PC-9 (cell line): Measurements from ENCODE around the gene GRIN2D. TPM values are rescaled to one million over a fixed set of nuclear protein-coding genes. Genes with fewer than 3 reads are reported as not detected.

Experiments used
- BruUV-seq: library from RNA; stranded (reverse); fragments of 400-500 nt; replicated peaks from 2 replicates; lab custom pipeline; 2021; lab: Mats Ljungman, UMichigan
- CTCF ChIA-PET: fragments of 300-600 bp; sonication (Branson Sonifier 250); formaldehyde crosslinking; loops from one replicate; lab custom pipeline; 2022; ENCODE audit warnings: antibody characterized with exemption; lab: Charles Lee
- POLR2A ChIA-PET: fragments of 300-600 bp; sonication (Branson Sonifier 250); formaldehyde crosslinking; loops from one replicate; lab custom pipeline; 2022; ENCODE audit warnings: antibody characterized with exemption; ENCODE audit not compliant: unreplicated experiment; lab: Charles Lee
- DNase-seq, 2 experiments: peaks; one replicate each; pipeline versions ENCODE4 v3.0.0 to v3.0.0-alpha.2; 2015 to 2022; ENCODE audit warnings: mixed read lengths in 1 of 2
- H2AFZ ChIP-seq: fragments of 200-600 bp; sonication (generic); 2 replicates; pipeline ENCODE4 v1.8.1; 2017; ENCODE audit warnings: antibody characterized with exemption
- H3F3A ChIP-seq: fragments of 200-600 bp; sonication (generic); 2 replicates; pipeline ENCODE4 v1.8.1; 2017; ENCODE audit warnings: antibody characterized with exemption, mild to moderate bottlenecking, low read depth; ENCODE audit not compliant: insufficient read depth
- H3K27ac ChIP-seq: fragments of 200-600 bp; sonication (generic); 2 replicates; pipeline ENCODE4 v1.6.1; 2016; ENCODE audit warnings: mixed run types
- H3K27me3 ChIP-seq: fragments of 200-600 bp; sonication (generic); 2 replicates; pipeline ENCODE4 v1.6.1; 2016; ENCODE audit warnings: low read depth, mixed run types; ENCODE audit not compliant: insufficient read depth
- H3K36me3 ChIP-seq: fragments of 200-600 bp; sonication (generic); 2 replicates; pipeline ENCODE4 v1.6.1; 2016; ENCODE audit warnings: low read depth, mixed run types
- H3K4me1 ChIP-seq: fragments of 200-600 bp; sonication (generic); replicated peaks from 2 replicates; pipeline ENCODE4 v1.6.1; 2016; ENCODE audit warnings: mixed run types; ENCODE audit not compliant: insufficient read depth
- H3K4me2 ChIP-seq: fragments of 200-600 bp; sonication (generic); 2 replicates; pipeline ENCODE4 v1.6.1; 2017; ENCODE audit warnings: mixed run types
- H3K4me3 ChIP-seq: fragments of 200-600 bp; sonication (generic); 2 replicates; pipeline ENCODE4 v1.6.1; 2016; ENCODE audit warnings: mixed run types
- H3K79me2 ChIP-seq: fragments of 200-600 bp; sonication (generic); 2 replicates; pipeline ENCODE4 v1.6.1; 2017; ENCODE audit warnings: low read depth, mixed run types
- H3K9me2 ChIP-seq: fragments of 200-600 bp; sonication (generic); 2 replicates; pipeline ENCODE4 v1.8.1; 2017; ENCODE audit warnings: mild to moderate bottlenecking; ENCODE audit not compliant: insufficient read depth
- H3K9me3 ChIP-seq: fragments of 200-600 bp; sonication (generic); 2 replicates; pipeline ENCODE4 v1.8.1; 2016; ENCODE audit warnings: low read depth; ENCODE audit not compliant: insufficient read depth
- H4K20me1 ChIP-seq: fragments of 200-600 bp; sonication (generic); 2 replicates; pipeline ENCODE4 v1.8.1; 2017; ENCODE audit not compliant: insufficient read depth
- EZH2 ChIP-seq: fragments of 200-600 bp; sonication (generic); IDR thresholded peaks from 2 replicates; pipeline ENCODE4 v1.8.0; 2017; ENCODE audit warnings: antibody characterized with exemption, low read depth
- intact Hi-C: fragments of 100-400 bp; cut with micrococcal nuclease; formaldehyde crosslinking; loops from one replicate; pipeline ENCODE4 v1.10.0; 2022; ENCODE audit not compliant: unreplicated experiment
- total RNA-seq: library from RNA; stranded (reverse); gene quantifications from 2 replicates; pipeline ENCODE4 v1.2.3, GENCODE V29; 2021
- TF ChIP-seq, protein P1 (sequence below): fragments of 200-600 bp; sonication (generic); conservative IDR thresholded peaks from 2 replicates; pipeline ENCODE4 v1.6.1; 2017; ENCODE audit warnings: mixed run types, antibody characterized with exemption, mild to moderate bottlenecking, moderate library complexity

The GRIN2D gene
- total RNA-seq, 1 experiment from 2014 or later, result 3.8 TPM

DNA sequence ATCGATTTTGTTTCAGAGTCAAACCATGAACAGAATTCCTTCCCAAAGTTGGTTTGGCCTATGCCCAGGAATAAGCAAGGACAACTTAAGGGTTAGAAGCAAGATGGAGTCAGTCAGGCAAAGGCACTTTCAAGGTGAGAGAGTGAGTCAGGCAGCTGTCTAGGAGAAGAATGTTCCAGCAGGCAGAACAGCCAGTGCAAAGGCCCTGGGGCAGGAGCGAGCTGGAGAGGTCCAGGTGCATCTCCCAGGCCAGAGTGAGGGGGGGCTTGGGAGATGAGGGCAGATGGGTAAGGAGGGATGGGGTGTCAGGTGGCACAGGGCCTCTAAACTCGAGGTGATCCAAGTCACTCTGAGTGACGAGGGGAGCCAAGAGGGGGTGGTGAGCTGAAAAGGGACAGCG is 43.1 kb downstream of the GRIN2D start:
- Histone ChIP-seq H3K27ac (no peak overlapping the region), H3K4me1 (no peaks in the 10 kb centered on the region), H3K4me2 (no peak overlapping the region), H3K9me3 (no peaks in the 10 kb centered on the region), H3K27me3 (no peaks in the 10 kb centered on the region), H2AFZ (no peak overlapping the region), H3F3A (peaks cover 33% of the 10 kb centered on the region), H4K20me1 (no peaks in the 10 kb centered on the region; the same call in 1 of the 2 replicates), H3K36me3 (0 out of 2 replicates have a peak, but pooled peaks cover 2% of the 10 kb centered on the region), H3K4me3 (no peak overlapping the region), H3K79me2 (no peaks in the 10 kb centered on the region), H3K9me2 (no peaks in the 10 kb centered on the region)
- intact Hi-C loops, result no loop called here
- no peak for DNase-seq
- ChIA-PET CTCF (no interaction called here), POLR2A (no interaction called here)
- no TSS peak for BruUV-seq
- no peak for TF ChIP-seq EZH2
- TF ChIP-seq, protein P1, sequence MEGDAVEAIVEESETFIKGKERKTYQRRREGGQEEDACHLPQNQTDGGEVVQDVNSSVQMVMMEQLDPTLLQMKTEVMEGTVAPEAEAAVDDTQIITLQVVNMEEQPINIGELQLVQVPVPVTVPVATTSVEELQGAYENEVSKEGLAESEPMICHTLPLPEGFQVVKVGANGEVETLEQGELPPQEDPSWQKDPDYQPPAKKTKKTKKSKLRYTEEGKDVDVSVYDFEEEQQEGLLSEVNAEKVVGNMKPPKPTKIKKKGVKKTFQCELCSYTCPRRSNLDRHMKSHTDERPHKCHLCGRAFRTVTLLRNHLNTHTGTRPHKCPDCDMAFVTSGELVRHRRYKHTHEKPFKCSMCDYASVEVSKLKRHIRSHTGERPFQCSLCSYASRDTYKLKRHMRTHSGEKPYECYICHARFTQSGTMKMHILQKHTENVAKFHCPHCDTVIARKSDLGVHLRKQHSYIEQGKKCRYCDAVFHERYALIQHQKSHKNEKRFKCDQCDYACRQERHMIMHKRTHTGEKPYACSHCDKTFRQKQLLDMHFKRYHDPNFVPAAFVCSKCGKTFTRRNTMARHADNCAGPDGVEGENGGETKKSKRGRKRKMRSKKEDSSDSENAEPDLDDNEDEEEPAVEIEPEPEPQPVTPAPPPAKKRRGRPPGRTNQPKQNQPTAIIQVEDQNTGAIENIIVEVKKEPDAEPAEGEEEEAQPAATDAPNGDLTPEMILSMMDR, result no peak

DNA sequence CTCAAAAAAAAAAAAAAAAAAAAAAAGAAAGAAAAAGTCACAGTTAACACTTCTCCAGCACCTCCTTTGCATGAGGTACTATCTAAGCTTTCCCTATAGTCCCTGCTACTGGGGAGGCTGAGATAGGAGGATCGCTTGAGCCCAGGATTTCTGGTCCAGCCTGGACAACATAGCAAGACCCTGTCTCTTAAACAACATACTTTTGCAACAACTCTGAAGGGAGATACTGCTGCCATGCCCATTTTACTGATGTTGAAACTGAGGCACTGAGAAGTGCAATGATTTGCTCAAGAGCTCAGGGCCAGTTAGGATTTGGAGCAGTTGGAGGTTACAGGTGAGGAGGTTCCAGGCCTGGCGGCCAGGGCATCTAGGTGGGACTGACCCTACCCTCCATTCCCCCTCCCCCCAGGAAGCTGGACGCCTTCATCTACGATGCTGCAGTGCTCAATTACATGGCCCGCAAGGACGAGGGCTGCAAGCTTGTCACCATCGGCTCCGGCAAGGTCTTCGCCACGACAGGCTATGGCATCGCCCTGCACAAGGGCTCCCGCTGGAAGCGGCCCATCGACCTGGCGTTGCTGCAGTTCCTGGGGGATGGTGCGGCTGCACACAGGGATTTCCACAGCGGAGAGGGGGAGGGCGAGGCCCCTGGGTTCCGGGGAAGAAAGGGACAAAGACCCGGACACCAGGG is 48.0 kb downstream of the GRIN2D start:
- intact Hi-C loops, result no loop called here
- Histone ChIP-seq H2AFZ (no peak overlapping the region), H3K4me3 (no peak overlapping the region), H3K36me3 (0 out of 2 replicates have a peak, but pooled peaks cover 3% of the 10 kb centered on the region), H3K27ac (no peak overlapping the region), H3K4me2 (no peak overlapping the region), H3K9me2 (no peaks in the 10 kb centered on the region), H3K9me3 (no peaks in the 10 kb centered on the region), H3K4me1 (peaks cover 13% of the 10 kb centered on the region; the same call in 1 of the 2 replicates), H3F3A (peaks cover 46% of the 10 kb centered on the region), H3K79me2 (peaks cover 6% of the 10 kb centered on the region), H4K20me1 (no peaks in the 10 kb centered on the region; the same call in 1 of the 2 replicates), H3K27me3 (no peaks in the 10 kb centered on the region)
- BruUV-seq, result no TSS peak
- CTCF ChIA-PET, result interaction anchor here (0.7 kb wide), 1 partner anchor 18 kb away, joined by 9 read pairs; no protein-coding TSS in a partner anchor
- no peak for DNase-seq
- TF ChIP-seq EZH2, result no peak
- TF ChIP-seq, protein P1, result no peak
- POLR2A ChIA-PET, result no interaction called here

DNA sequence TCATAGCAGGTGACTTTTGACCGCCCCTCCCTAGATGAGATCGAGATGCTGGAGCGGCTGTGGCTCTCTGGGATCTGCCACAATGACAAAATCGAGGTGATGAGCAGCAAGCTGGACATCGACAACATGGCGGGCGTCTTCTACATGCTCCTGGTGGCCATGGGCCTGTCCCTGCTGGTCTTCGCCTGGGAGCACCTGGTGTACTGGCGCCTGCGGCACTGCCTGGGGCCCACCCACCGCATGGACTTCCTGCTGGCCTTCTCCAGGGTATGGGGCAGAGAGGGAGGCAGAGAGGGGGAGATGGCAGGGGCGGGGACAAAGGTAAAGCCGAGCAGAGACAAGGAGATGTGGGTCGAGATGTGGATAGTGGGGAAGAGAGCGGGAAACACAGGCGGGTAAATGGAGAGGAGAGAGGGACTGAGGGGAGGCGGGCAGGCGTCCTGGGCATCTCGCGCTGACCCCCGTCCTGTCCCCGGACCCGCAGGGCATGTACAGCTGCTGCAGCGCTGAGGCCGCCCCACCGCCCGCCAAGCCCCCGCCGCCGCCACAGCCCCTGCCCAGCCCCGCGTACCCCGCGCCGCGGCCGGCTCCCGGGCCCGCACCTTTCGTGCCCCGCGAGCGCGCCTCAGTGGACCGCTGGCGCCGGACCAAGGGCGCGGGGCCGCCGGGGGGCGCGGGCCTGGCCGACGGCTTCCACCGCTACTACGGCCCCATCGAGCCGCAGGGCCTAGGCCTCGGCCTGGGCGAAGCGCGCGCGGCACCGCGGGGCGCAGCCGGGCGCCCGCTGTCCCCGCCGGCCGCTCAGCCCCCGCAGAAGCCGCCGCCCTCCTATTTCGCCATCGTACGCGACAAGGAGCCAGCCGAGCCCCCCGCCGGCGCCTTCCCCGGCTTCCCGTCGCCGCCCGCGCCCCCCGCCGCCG is 48.9 kb downstream of the GRIN2D start:
- Histone ChIP-seq H3F3A (peaks cover 39% of the 10 kb centered on the region), H3K9me2 (no peaks in the 10 kb centered on the region), H3K4me3 (no peak overlapping the region), H2AFZ (no peak overlapping the region), H3K79me2 (peaks cover 15% of the 10 kb centered on the region), H3K4me2 (no peak overlapping the region), H3K4me1 (peaks cover 21% of the 10 kb centered on the region; the same call in 1 of the 2 replicates), H3K9me3 (no peaks in the 10 kb centered on the region), H4K20me1 (no peaks in the 10 kb centered on the region), H3K36me3 (peaks cover 5% of the 10 kb centered on the region; the same call in 1 of the 2 replicates), H3K27me3 (no peaks in the 10 kb centered on the region), H3K27ac (no peak overlapping the region)
- CTCF ChIA-PET, result no interaction called here
- BruUV-seq, result no TSS peak
- POLR2A ChIA-PET, result no interaction called here
- no peak for DNase-seq
- intact Hi-C loops, result no loop called here
- no peak for TF ChIP-seq EZH2
- TF ChIP-seq, protein P1, result no peak
